GM10266 (cell line): ENCODE results near the gene CRIP1.

Source experiments
- DNase-seq: peaks from one replicate; pipeline ENCODE4 v3.0.0; 2012; ENCODE audit errors: extremely low spot score
- TF ChIP-seq, protein P1 (sequence below): IDR thresholded peaks from 2 replicates; pipeline ENCODE4 v1.5.1; 2012; ENCODE audit warnings: mild to moderate bottlenecking, low read depth; ENCODE audit not compliant: control insufficient read depth, insufficient read depth; ENCODE audit errors: missing control alignments

Gene CRIP1

DNA sequence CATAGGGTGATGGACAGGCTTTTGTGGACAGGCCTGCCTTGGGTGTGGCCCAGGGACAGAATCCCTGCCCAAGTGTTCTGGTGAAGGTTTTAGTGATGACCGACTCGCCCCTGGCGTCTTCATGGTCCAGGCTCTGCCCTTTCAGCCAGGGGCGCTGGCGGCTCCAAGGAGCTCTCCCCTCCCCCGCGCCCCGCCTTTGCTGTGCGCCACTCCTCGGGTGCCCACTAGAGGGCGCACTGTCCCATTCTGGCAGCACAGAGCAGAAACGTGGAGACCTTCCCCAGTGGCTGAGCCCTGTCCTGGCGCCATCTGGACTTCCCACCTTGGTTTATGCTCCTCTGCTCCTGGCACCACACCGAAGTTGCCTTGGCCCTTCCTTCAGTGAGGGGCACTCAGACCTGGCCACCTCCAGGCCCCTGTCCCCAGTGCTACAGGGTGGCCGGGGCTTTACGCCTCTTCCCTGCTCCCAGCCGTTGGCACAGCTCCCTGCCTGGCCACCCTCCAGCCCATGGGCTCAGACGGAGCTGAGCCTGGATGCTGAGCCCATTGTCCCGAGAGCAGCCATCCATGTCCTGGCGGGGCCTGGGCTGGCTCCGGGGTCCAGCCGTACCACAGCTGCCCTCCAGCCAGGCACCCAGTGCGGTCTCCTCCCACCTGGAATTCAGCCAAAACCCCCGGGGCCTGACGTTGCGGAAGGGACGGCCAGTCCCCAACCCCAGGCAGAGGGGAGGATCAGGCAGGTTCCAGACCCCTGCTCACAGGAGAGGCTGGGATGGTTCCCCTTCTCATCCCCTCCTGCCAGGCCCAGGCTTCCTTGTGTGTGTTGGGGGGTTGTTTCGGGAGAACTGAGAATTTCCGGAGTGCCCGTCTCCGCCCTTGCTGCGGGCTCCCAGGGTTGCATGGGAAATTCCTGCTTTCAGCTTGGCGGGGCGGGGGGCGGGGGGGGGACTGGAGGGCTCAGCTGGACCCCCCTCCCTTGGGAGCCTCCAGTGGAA is 5.6 kb upstream of the CRIP1 start:
- DNase-seq, result peak; percentile 96
- TF ChIP-seq, protein P1, sequence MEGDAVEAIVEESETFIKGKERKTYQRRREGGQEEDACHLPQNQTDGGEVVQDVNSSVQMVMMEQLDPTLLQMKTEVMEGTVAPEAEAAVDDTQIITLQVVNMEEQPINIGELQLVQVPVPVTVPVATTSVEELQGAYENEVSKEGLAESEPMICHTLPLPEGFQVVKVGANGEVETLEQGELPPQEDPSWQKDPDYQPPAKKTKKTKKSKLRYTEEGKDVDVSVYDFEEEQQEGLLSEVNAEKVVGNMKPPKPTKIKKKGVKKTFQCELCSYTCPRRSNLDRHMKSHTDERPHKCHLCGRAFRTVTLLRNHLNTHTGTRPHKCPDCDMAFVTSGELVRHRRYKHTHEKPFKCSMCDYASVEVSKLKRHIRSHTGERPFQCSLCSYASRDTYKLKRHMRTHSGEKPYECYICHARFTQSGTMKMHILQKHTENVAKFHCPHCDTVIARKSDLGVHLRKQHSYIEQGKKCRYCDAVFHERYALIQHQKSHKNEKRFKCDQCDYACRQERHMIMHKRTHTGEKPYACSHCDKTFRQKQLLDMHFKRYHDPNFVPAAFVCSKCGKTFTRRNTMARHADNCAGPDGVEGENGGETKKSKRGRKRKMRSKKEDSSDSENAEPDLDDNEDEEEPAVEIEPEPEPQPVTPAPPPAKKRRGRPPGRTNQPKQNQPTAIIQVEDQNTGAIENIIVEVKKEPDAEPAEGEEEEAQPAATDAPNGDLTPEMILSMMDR, result peak; percentile 100

DNA sequence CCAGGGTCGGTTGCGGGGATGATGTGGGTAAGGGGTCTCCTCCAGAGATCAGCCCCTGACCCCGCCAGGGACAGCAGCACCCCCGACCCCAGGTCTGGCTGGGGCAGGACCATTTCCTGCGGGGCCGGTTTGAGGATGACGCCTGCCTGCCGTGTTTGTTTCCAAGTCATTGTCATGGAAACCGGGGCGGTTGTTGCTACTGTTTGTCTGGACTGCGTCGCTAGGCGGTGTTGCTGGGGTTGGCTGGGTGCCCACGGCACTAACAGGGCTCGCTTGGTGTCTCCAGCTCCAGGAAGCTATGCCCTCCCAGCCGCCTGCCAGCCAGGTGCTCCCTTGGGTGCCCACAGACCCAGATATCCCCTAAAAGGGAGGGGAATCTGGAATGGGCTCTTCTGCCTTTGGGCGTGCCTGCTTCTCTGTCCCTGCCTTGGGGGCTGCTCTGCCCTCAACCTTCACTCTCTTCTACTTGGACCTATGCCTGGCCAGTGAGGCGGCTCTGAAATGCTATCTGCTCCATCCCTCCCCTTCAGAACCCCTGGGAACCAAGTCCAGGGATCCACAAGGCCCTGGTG is 4.7 kb upstream of the CRIP1 start:
- TF ChIP-seq, protein P1, result peak; percentile 29
- peak; percentile 96 for DNase-seq

DNA sequence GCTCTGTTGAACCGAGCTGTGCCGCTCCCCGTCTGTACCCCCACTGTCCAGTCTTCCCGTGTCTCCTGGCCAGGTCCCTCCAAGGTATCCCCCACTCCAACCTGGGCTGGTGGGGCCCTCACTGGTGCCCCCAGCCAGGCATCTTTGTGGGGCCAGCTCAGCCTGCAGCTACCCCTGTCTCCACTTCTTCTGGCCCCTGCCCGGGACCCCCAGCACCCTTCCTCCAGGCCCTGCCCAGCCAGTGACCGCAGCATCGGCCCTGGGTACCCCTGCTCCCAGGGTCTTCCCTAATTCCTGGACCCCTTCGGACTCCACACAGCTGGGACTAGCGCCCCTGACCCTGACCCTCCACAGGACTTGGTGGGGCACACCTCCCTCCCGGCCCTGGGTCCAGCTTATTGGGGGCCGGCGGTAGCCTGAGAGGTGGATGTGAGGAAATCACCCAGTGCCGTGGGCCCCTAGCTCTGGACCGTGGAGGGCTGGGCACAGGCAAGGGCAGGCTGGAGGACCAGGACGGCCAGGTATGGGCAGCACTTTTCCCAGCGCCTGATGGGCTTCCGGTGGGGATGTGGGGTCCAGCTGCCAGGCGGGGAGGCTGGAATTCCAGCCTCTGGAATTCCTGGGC is 4.1 kb upstream of the CRIP1 start:
- no peak for DNase-seq
- TF ChIP-seq, protein P1, result no peak

DNA sequence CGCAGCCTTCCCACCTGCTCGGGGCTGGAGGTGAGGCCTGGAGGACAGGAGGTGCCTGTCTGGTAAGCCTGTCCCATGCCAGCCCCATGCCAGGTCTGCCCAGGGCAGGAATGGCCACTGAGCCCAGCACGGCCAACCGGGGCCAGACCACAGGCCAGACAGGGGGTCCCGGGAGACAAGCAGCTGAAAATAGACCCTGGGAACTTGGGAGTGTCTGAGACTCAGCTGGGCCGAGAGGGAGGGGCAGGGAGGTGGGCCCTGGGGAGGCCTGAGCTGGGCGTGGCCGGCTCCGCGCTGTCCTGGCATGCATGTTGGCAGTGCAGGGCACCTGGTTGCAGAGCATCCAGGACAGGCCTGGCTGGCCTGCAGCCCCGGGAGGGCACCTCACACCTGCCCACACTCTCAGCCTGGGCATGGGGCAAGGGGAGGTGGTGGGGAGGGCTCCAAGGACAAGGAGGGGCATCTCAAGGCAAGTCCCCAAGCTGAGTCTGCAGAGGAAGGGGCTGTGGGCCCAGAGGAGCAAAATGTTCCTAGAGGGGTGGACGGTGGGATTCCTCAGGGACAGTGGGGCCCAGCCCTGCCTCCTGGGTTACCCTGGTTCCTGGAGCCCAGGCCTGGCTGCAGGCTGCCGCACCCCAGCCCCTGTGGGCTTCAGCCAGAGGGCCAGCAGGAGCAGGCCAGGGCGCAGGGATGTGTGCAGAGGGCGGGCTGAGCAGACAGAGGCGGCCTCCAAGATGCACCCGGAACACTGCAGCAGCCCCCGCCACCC is 3.2 kb upstream of the CRIP1 start:
- TF ChIP-seq, protein P1, result no peak

DNA sequence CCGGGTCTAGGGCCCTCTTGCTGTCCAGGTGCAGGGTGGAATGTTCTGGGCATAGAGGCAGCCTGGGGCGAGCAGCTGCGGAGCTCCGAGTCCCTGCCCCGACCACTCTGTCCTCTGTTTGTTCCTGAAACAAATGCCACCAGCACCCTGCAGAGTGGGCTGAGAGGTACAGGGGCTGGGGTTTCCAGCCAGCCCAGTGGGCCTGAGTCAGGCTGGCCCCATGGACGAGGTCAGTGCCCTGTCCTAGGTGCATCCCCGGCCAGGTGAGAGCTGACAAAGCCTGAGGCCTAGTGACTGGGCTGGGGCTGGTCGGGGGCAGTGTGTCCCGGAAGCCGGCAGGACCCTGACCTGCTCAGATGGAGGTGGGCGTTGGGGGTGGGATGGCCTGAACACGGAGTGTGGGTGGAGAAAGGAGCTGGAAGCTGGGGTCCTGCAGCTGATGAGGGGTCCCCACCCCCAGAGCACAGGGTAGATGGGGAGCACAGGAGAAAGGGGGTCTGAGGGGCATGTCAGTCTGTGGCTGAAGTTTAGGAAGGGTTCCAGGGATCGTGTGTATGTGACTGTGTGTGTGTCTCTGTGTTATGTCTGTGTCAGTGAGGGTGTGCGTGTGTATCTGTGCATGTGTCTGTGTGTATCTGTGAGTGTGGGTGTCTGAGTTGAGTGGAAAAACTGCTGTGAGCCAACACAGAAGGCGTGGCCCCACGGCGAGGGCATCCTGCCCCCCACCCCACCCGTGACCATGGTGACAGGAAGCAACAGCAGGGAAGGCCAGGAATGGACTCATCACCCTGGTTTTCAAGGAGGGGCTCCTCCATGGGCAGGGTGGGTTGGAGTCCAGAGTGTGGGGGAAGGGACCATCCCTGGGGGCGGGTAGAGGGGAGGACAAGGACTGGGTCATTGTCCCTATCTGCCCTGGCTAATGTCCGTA is 2.4 kb upstream of the CRIP1 start:
- TF ChIP-seq, protein P1, result no peak
- DNase-seq, result no peak

More for the DNA sequence above, 3.2 kb upstream of the CRIP1 start:
- DNase-seq, result no peak

DNA sequence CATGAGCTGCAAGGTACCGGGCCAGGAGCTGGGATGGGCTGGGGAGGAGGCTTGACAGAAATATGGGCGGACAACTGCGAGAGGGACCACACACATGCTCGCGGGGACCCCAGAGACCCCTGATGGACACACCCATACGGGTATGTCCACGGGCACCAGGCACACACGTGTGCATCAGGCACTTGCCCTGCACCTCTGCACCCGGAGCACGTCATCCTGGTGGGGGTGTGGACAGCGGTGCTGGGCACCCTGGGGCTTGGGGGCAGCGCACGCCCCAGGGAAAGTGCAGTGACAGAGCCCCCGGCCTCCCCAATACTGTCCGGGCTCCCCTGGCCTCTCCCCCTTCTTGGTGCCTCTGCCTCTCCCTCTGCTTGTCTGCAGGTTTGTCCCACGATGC is 1.7 kb upstream of the CRIP1 start:
- TF ChIP-seq, protein P1, result no peak
- no peak for DNase-seq
